Caco-2 (cell line): Measurements from ENCODE around the gene ZBTB11. TPM values are rescaled to one million over a fixed set of nuclear protein-coding genes. Genes with fewer than 3 reads are reported as not detected.

ENCODE experiments used
- BruUV-seq: library from RNA; stranded (reverse); fragments of 400-500 nt; replicated peaks from 2 replicates; lab custom pipeline; 2021; lab: Mats Ljungman, UMichigan
- CTCF ChIA-PET: fragments of 300-600 bp; sonication (Branson Sonifier 250); formaldehyde crosslinking; loops from one replicate; lab custom pipeline; 2022; ENCODE audit warnings: antibody characterized with exemption; lab: Charles Lee
- POLR2A ChIA-PET: fragments of 300-600 bp; sonication (Branson Sonifier 250); formaldehyde crosslinking; loops from one replicate; lab custom pipeline; 2022; ENCODE audit warnings: antibody characterized with exemption; lab: Charles Lee
- DNase-seq, 2 experiments: peaks; one replicate each; pipeline versions ENCODE4 v3.0.0 to v3.0.0-alpha.2; 2020 to 2022
- H3K27me3 ChIP-seq: replicated peaks from 2 replicates; pipeline ENCODE4 v1.6.0; 2011; ENCODE audit warnings: low read length; ENCODE audit not compliant: control insufficient read depth, insufficient read depth
- H3K36me3 ChIP-seq: 2 replicates; pipeline ENCODE4 v1.5.1; 2011; ENCODE audit warnings: low read length; ENCODE audit not compliant: control insufficient read depth, insufficient read depth
- H3K4me1 ChIP-seq: fragments of 250-450 bp; sonication (Bioruptor Pico); 2 replicates; pipeline ENCODE4 v1.5.1; 2020; ENCODE audit warnings: mild to moderate bottlenecking
- H3K4me3 ChIP-seq: 2 replicates; pipeline ENCODE4 v1.5.1; 2011; ENCODE audit warnings: low read depth, mild to moderate bottlenecking, control low read depth, low read length
- H3K9me3 ChIP-seq: fragments of 250-450 bp; sonication (Bioruptor Pico); 2 replicates; pipeline ENCODE4 v1.5.1; 2020; ENCODE audit warnings: mild to moderate bottlenecking, moderate library complexity
- H3K27ac Mint-ChIP-seq: one replicate; pipeline ENCODE4 v1.8.0; 2022; ENCODE audit warnings: mixed read lengths; ENCODE audit not compliant: unreplicated experiment
- H3K27me3 Mint-ChIP-seq: one replicate; pipeline ENCODE4 v1.8.0; 2022; ENCODE audit warnings: mixed read lengths; ENCODE audit not compliant: insufficient read depth, unreplicated experiment
- H3K36me3 Mint-ChIP-seq: one replicate; pipeline ENCODE4 v1.8.0; 2022; ENCODE audit warnings: mild to moderate bottlenecking, mixed read lengths; ENCODE audit not compliant: insufficient read depth, unreplicated experiment
- H3K4me1 Mint-ChIP-seq: one replicate; pipeline ENCODE4 v1.8.0; 2022; ENCODE audit warnings: low read depth, mixed read lengths; ENCODE audit not compliant: unreplicated experiment
- H3K4me3 Mint-ChIP-seq: one replicate; pipeline ENCODE4 v1.8.0; 2022; ENCODE audit warnings: mild to moderate bottlenecking, moderate library complexity, mixed read lengths; ENCODE audit not compliant: unreplicated experiment
- H3K9me3 Mint-ChIP-seq: one replicate; pipeline ENCODE4 v1.8.0; 2022; ENCODE audit warnings: mixed read lengths; ENCODE audit not compliant: unreplicated experiment
- CTCF ChIP-seq, 2 experiments: fragments of 200-600 bp in 1 of 2; IDR thresholded peaks; 1 replicate in 1 of 2; 2 replicates in 1 of 2; pipeline versions ENCODE4 v1.5.1 to v1.8.0; 2011 to 2022; ENCODE audit warnings: antibody characterized with exemption in 1 of 2, control low read depth in 1 of 2, inconsistent platforms in 1 of 2, low read depth in 1 of 2, low read length in 1 of 2, mild to moderate bottlenecking in 1 of 2, moderate library complexity in 1 of 2; ENCODE audit not compliant: insufficient read depth in 1 of 2, severe bottlenecking in 1 of 2, unreplicated experiment in 1 of 2
- intact Hi-C: fragments of 100-400 bp; cut with micrococcal nuclease; formaldehyde crosslinking; loops from one replicate; pipeline ENCODE4 v1.10.0; 2022; ENCODE audit not compliant: unreplicated experiment
- total RNA-seq: library from RNA; stranded (reverse); gene quantifications from 2 replicates; pipeline ENCODE4 v1.2.3, GENCODE V29; 2022

ZBTB11 gene
- total RNA-seq, 1 experiment from 2014 or later, result 16.4 TPM

- CTCF ChIA-PET, result no interaction called here
- intact Hi-C loops, result no loop called here
- Mint-ChIP-seq H3K4me1 (no peaks in the 10 kb centered on the region), H3K27me3 (no peaks in the 10 kb centered on the region), H3K9me3 (no peaks in the 10 kb centered on the region), H3K36me3 (no peaks in the 10 kb centered on the region), H3K27ac (no peak overlapping the region), H3K4me3 (no peak overlapping the region)
- Histone ChIP-seq H3K27me3 (no peaks in the 10 kb centered on the region), H3K4me3 (no peak overlapping the region), H3K36me3 (no peaks in the 10 kb centered on the region), H3K4me1 (no peaks in the 10 kb centered on the region), H3K9me3 (no peaks in the 10 kb centered on the region)
- no TSS peak for BruUV-seq
- POLR2A ChIA-PET, result no interaction called here
- DNase-seq, result no peak
- TF ChIP-seq CTCF (IDR thresholded peaks at IDR 0.05; ENCODE audit: insufficient read depth in 1 of 2, low read depth in 1 of 2, low read length in 1 of 2, severe bottlenecking in 1 of 2, unreplicated experiment in 1 of 2), result no peak
These were observed 45.7 kb upstream of the ZBTB11 start for GRCh38 chr3:101722394-101723173.

- Mint-ChIP-seq H3K9me3 (no peaks in the 10 kb centered on the region), H3K27me3 (no peaks in the 10 kb centered on the region)
- CTCF ChIA-PET, result no interaction called here
These were observed 44.2 kb upstream of the ZBTB11 start for GRCh38 chr3:101720851-101721840.

More at GRCh38 chr3:101720851-101721840, 44.2 kb upstream of the ZBTB11 start:
- DNase-seq, result no peak
- Histone ChIP-seq H3K4me1 (no peaks in the 10 kb centered on the region), H3K4me3 (no peak overlapping the region), H3K9me3 (no peaks in the 10 kb centered on the region), H3K27me3 (no peaks in the 10 kb centered on the region), H3K36me3 (no peaks in the 10 kb centered on the region)
- POLR2A ChIA-PET, result no interaction called here
- BruUV-seq, result no TSS peak
- H3K4me3 Mint-ChIP-seq, result no peak overlapping the region
- no peak for TF ChIP-seq CTCF (IDR thresholded peaks at IDR 0.05; ENCODE audit: insufficient read depth in 1 of 2, low read depth in 1 of 2, low read length in 1 of 2, severe bottlenecking in 1 of 2, unreplicated experiment in 1 of 2)
- no peaks in the 10 kb centered on the region for H3K4me1 Mint-ChIP-seq
- intact Hi-C loops, result no loop called here
- no peaks in the 10 kb centered on the region for H3K36me3 Mint-ChIP-seq
- H3K27ac Mint-ChIP-seq, result no peak overlapping the region
